Endothelial cell of umbilical vein (primary cell): ENCODE measurements around the gene C16orf90. TPM values are rescaled to one million over a fixed set of nuclear protein-coding genes. Genes with fewer than 3 reads are reported as not detected.

Source experiments
- Bru-seq: library from RNA; stranded (reverse); fragments of 400-500 nt; gene quantifications from one replicate; lab custom pipeline; 2021; lab: Mats Ljungman, UMichigan
- BruChase-seq, 2 experiments: library from RNA; stranded (reverse); fragments of 400-500 nt; gene quantifications; one replicate each; lab custom pipeline; 2021; lab: Mats Ljungman, UMichigan
- BruUV-seq: library from RNA; stranded (reverse); fragments of 400-500 nt; replicated peaks from 2 replicates; lab custom pipeline; 2021; lab: Mats Ljungman, UMichigan
- CTCF ChIA-PET: fragments of 300-600, 350-600 bp; sonication (Branson Sonifier 250); formaldehyde crosslinking; loops from one replicate; lab custom pipeline; 2021; ENCODE audit warnings: antibody characterized with exemption, inconsistent platforms; lab: Charles Lee
- POLR2A ChIA-PET: fragments of 300-600, 350-600 bp; sonication (Branson Sonifier 250); formaldehyde crosslinking; loops from one replicate; lab custom pipeline; 2021; ENCODE audit warnings: antibody characterized with exemption, inconsistent platforms; lab: Charles Lee
- DNase-seq: peaks from one replicate; pipeline ENCODE4 v3.0.0-alpha.2; 2011; ENCODE audit warnings: low read depth, low spot score
- FAIRE-seq: peaks from 2 replicates; lab custom pipeline; 2011; peaks lifted over from hg19 to GRCh38; lab: Jason Lieb, UNC
- H2AFZ ChIP-seq: 2 replicates; pipeline ENCODE4 v1.6.0; 2012; ENCODE audit warnings: low read depth, low read length, control low read depth, inconsistent platforms
- H3K27ac ChIP-seq: 2 replicates; pipeline ENCODE4 v1.5.1; 2011; ENCODE audit warnings: low read depth, mild to moderate bottlenecking, control low read depth, low read length, moderate library complexity; ENCODE audit not compliant: insufficient read depth
- H3K27me3 ChIP-seq, 2 experiments: 2 replicates each; pipeline versions ENCODE4 v1.6.0 to v1.6.1; 2011; ENCODE audit warnings: low read length in 2 of 2, mixed read lengths in 1 of 2; ENCODE audit not compliant: control insufficient read depth in 2 of 2, insufficient read depth in 2 of 2
- H3K36me3 ChIP-seq, 2 experiments: 2 replicates in 1 of 2; 3 replicates in 1 of 2; pipeline ENCODE4 v1.5.1; 2011; ENCODE audit warnings: low read length in 2 of 2, mild to moderate bottlenecking in 1 of 2, moderate library complexity in 1 of 2; ENCODE audit not compliant: control insufficient read depth in 2 of 2, insufficient read depth in 2 of 2; ENCODE audit errors: extremely low read depth in 1 of 2
- H3K4me1 ChIP-seq: 3 replicates; pipeline ENCODE4 v1.5.1; 2011; ENCODE audit warnings: mild to moderate bottlenecking, low read length; ENCODE audit not compliant: control insufficient read depth, insufficient read depth; ENCODE audit errors: extremely low read depth
- H3K4me2 ChIP-seq: 2 replicates; pipeline ENCODE4 v1.6.1; 2011; ENCODE audit warnings: low read length, control low read depth, mixed read lengths; ENCODE audit not compliant: insufficient read depth
- H3K4me3 ChIP-seq, 3 experiments: fragments of 200-600 bp in 1 of 3; sonication (generic), shearing (Covaris generic) in 1 of 3; replicated peaks in 1 of 3; 2 replicates each; pipeline ENCODE4 v1.5.1; 2011 to 2016; ENCODE audit warnings: control low read depth in 3 of 3, low read length in 3 of 3, mild to moderate bottlenecking in 2 of 3, inconsistent platforms in 1 of 3, low read depth in 1 of 3, moderate library complexity in 1 of 3; ENCODE audit not compliant: insufficient read depth in 1 of 3
- H3K79me2 ChIP-seq: 2 replicates; pipeline ENCODE4 v1.6.0; 2012; ENCODE audit warnings: low read length, inconsistent platforms; ENCODE audit not compliant: control insufficient read depth, insufficient read depth
- H3K9ac ChIP-seq: replicated peaks from 2 replicates; pipeline ENCODE3; 2011; ENCODE audit warnings: low read length, control low read depth; ENCODE audit not compliant: insufficient read depth; ENCODE audit errors: extremely low read depth
- H3K9me1 ChIP-seq: replicated peaks from 3 replicates; pipeline ENCODE4 v1.6.0; 2011; ENCODE audit warnings: mild to moderate bottlenecking, low read length; ENCODE audit not compliant: control insufficient read depth, insufficient read depth; ENCODE audit errors: extremely low read depth
- H3K9me3 ChIP-seq: replicated peaks from 2 replicates; pipeline ENCODE4 v1.5.1; 2012; ENCODE audit warnings: low read length, inconsistent platforms; ENCODE audit not compliant: control insufficient read depth, insufficient read depth
- H4K20me1 ChIP-seq: replicated peaks from 2 replicates; pipeline ENCODE3; 2011; ENCODE audit warnings: mild to moderate bottlenecking, low read length; ENCODE audit not compliant: control insufficient read depth, insufficient read depth; ENCODE audit errors: extremely low read depth
- GATA2 ChIP-seq: IDR thresholded peaks from 2 replicates; pipeline ENCODE4 v1.7.0; 2011; ENCODE audit warnings: low read depth, mild to moderate bottlenecking, moderate library complexity, mixed read lengths, low read length; ENCODE audit not compliant: insufficient read length, insufficient read depth
- JUN ChIP-seq: IDR thresholded peaks from 2 replicates; pipeline ENCODE4 v1.6.1; 2011; ENCODE audit warnings: borderline replicate concordance, low read depth; ENCODE audit not compliant: insufficient read length, insufficient read depth
- MYC ChIP-seq: IDR thresholded peaks from one replicate; pipeline ENCODE4 v1.6.1; 2011; ENCODE audit warnings: mild to moderate bottlenecking, low read depth, low read length
- POLR2A ChIP-seq: IDR thresholded peaks from 2 replicates; pipeline ENCODE4 v1.6.1; 2012; ENCODE audit warnings: low read depth, mild to moderate bottlenecking, control low read depth, low read length
- dilution Hi-C: fragments of 300-500 bp; cut with MboI; formaldehyde crosslinking; loops from one replicate; pipeline ENCODE4 v1.15.0; 2019; ENCODE audit warnings: low sequenced_read_pairs; ENCODE audit not compliant: extremely low pct_ligation_motif_present
- intact Hi-C: fragments of 100-400 bp; cut with micrococcal nuclease; formaldehyde crosslinking; loops from one replicate; pipeline ENCODE4 v1.10.0; 2022
- long read RNA-seq: library from polyadenylated mRNA; stranded (forward); transcript quantifications from one replicate; pipeline ENCODE4 v2.0.0, GENCODE V29; 2021
- polyA minus RNA-seq, 3 experiments: library from RNA; depleted of rRNA, polyadenylated mRNA; stranded (reverse); fragments of >200 nt; gene quantifications; 1 replicate in 1 of 3; 2 replicates in 2 of 3; pipeline ENCODE4 v1.2.3, GENCODE V29; 2011
- polyA plus RNA-seq, 4 experiments: library from polyadenylated mRNA; depleted of rRNA in 3 of 4; stranded (reverse) in 3 of 4; unstranded in 1 of 4; fragments of >200 nt; gene quantifications; 2 replicates each; pipeline versions ENCODE4 v1.2.1 to v1.2.3, GENCODE V29; 2011 to 2012; ENCODE audit warnings: missing spikeins in 1 of 4
- total RNA-seq: library from RNA; stranded (reverse); gene quantifications from 2 replicates; pipeline ENCODE4 v1.2.3, GENCODE V29; 2021

C16orf90 gene
- total RNA-seq (not detected in 2 replicates), polyA plus RNA-seq (not detected in 2 replicates), polyA minus RNA-seq (not detected in 2 replicates), Bru-seq, nascent RNA (not detected), BruChase-seq, experiment 1, labeled RNA remaining after a 6-hour chase (not detected), BruChase-seq, experiment 2, labeled RNA remaining after a 2-hour chase (not detected)
- not detected in 2 replicates for polyA plus RNA-seq (2011; cell fraction: cytosol; rRNA removed)
- polyA plus RNA-seq (2011; cell fraction: nucleus; rRNA removed) = not detected in 2 replicates
- not detected in 2 replicates for polyA plus RNA-seq (2012)
- not detected for polyA minus RNA-seq (2011; cell fraction: cytosol; rRNA and poly(A)+ RNA removed)
- not detected in 2 replicates for polyA minus RNA-seq (2011; cell fraction: nucleus; rRNA and poly(A)+ RNA removed)
- long read RNA-seq = 0 reads

DNA sequence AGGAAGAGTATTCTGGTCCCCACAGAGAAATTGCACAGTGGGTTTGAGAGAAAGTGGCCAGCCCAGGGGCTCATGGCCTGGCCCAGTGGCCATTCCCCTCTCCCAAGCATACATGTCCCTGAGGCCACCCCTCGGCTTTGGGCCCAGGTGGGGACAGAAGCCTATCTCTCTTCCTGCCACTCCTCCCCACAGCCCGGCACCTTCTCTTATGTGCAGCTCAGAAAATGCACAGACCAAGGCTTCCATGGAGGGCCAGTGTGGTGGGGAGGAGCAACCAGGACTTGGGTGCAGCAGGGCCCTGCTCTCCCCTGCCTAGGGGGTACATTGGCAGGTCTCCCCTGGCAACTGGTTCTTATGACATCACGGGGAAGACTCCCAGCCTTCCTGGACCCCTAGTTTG is at the start of gene C16orf90:
Gene C16orf90, minus strand, starts transcription at position 314 of the 400 bp plus-strand sequence. Its CDS starts 68 bp downstream, at position 246.
- H3K36me3 ChIP-seq = no peaks in the 10 kb centered on the region
- intact Hi-C loops (no loop called here), dilution Hi-C loops (no loop called here)
- no peak within 1 kb of the TSS for H2AFZ ChIP-seq
- H3K27ac ChIP-seq = no peak within 1 kb of the TSS
- ChIA-PET POLR2A (no interaction called here), CTCF (no interaction called here)
- H3K4me3 ChIP-seq = no peak within 1 kb of the TSS
- DNase-seq = no peak
- no TSS peak for BruUV-seq
- H4K20me1 ChIP-seq = no peaks in the 10 kb centered on the region
- TF ChIP-seq POLR2A = no peak
- TF ChIP-seq MYC = no peak
- no peak for TF ChIP-seq JUN
- no peak for TF ChIP-seq GATA2
- no peaks in the 10 kb centered on the region for H3K79me2 ChIP-seq
- H3K4me2 ChIP-seq = no peak within 1 kb of the TSS
- no peak for FAIRE-seq
- no peaks in the 10 kb centered on the region for H3K9me3 ChIP-seq
- no peaks in the 10 kb centered on the region for H3K4me1 ChIP-seq
- no peaks in the 10 kb centered on the region for H3K27me3 ChIP-seq
- no peaks in the 10 kb centered on the region for H3K9me1 ChIP-seq
- H3K9ac ChIP-seq = no peak within 1 kb of the TSS

DNA sequence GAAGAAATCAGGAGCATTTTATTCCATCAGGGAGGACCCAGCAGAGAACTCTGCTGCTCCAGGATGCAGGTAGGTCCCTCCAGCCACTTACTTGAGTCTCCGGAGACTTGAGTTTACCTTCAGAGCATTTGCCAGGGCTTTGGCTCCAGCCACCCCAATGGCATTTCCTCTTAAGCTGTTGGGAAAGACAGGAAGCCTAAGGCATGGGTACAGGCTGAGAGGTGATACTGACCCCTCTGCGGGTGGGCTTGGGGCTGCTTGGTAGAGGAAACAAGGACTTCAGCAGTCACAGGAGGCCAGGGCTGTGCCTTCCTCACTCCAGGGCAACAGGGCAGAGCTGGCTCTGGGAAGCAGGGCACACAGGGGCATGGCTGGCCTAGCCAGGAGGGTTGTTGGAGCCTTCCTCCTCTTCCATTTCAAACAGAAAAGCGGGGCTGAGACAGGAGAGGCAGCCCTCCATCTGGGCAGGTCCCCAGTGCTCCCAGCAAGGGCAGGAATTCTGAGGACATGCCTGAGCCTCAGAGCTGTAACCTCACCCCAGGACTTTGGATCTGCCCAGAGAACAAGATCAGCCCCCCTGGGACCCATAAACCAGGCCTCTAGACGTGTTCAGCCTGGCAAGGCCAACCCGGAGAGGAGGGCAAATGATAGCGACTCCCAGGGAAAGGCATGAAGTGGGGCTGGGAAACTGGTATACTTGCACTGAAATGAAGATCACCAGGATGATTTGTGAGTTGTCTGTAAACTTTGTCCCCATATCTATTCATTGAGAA is 47.5 kb upstream of the C16orf90 start:
- intact Hi-C loops = no loop called here

More for the DNA sequence above, 47.5 kb upstream of the C16orf90 start:
- Histone ChIP-seq H2AFZ (no peak overlapping the region), H3K4me1 (no peaks in the 10 kb centered on the region), H3K79me2 (no peaks in the 10 kb centered on the region), H4K20me1 (no peaks in the 10 kb centered on the region), H3K4me2 (no peak overlapping the region), H3K36me3 (no peaks in the 10 kb centered on the region), H3K4me3 (no peak overlapping the region), H3K27me3 (no peaks in the 10 kb centered on the region), H3K9me1 (no peaks in the 10 kb centered on the region), H3K9me3 (no peaks in the 10 kb centered on the region), H3K27ac (no peak overlapping the region), H3K9ac (no peak overlapping the region)
- DNase-seq (peak; percentile 6), FAIRE-seq (no peak)
- no TSS peak for BruUV-seq
- dilution Hi-C loops = no loop called here
- TF ChIP-seq POLR2A = no peak
- CTCF ChIA-PET = no interaction called here
- POLR2A ChIA-PET = no interaction called here
